PC-9 (cell line): ENCODE data around the gene FLT3.

Source experiments
- CTCF ChIP-seq: fragments of 200-600 bp; sonication (generic); conservative IDR thresholded peaks from 2 replicates; pipeline ENCODE4 v1.6.1; 2017; ENCODE audit warnings: mixed run types, antibody characterized with exemption, mild to moderate bottlenecking, moderate library complexity
- EZH2 ChIP-seq: fragments of 200-600 bp; sonication (generic); IDR thresholded peaks from 2 replicates; pipeline ENCODE4 v1.8.0; 2017; ENCODE audit warnings: antibody characterized with exemption, low read depth

GRCh38 chr13:28031896-28032288 lies 68.5 kb downstream of the FLT3 start:
- TF ChIP-seq EZH2 (no peak), CTCF (no peak)
